KMS-11 (cell line): ENCODE measurements around the gene CAMK2N2.

ENCODE experiments used
- H2AFZ ChIP-seq: fragments of 200-600 bp; sonication (generic); 2 replicates; pipeline ENCODE4 v1.6.1; 2016; ENCODE audit warnings: antibody characterized with exemption, mixed run types, low read depth
- H3K27ac ChIP-seq: fragments of 200-600 bp; sonication (generic); 2 replicates; pipeline ENCODE4 v1.6.1; 2016; ENCODE audit warnings: mild to moderate bottlenecking, mixed run types
- H3K27me3 ChIP-seq: fragments of 200-600 bp; sonication (generic); 2 replicates; pipeline ENCODE4 v1.6.1; 2017; ENCODE audit warnings: mild to moderate bottlenecking, low read depth, mixed run types, moderate library complexity; ENCODE audit not compliant: insufficient read depth
- H3K36me3 ChIP-seq: fragments of 200-600 bp; sonication (generic); 2 replicates; pipeline ENCODE4 v1.6.1; 2017; ENCODE audit warnings: mild to moderate bottlenecking, mixed run types; ENCODE audit not compliant: insufficient read depth
- H3K4me1 ChIP-seq: fragments of 200-600 bp; sonication (generic); 2 replicates; pipeline ENCODE4 v1.6.1; 2016; ENCODE audit warnings: mild to moderate bottlenecking, low read depth, mixed run types; ENCODE audit not compliant: poor library complexity, severe bottlenecking
- H3K4me2 ChIP-seq: fragments of 200-600 bp; sonication (generic); 2 replicates; pipeline ENCODE4 v1.7.0; 2016; ENCODE audit warnings: mild to moderate bottlenecking, mixed run types
- H3K4me3 ChIP-seq: fragments of 200-600 bp; sonication (generic); IDR thresholded peaks from 2 replicates; pipeline ENCODE4 v1.6.1; 2017; ENCODE audit warnings: low read depth, low read length, mixed read lengths; ENCODE audit not compliant: insufficient read depth
- H3K79me2 ChIP-seq: fragments of 200-600 bp; sonication (generic); 2 replicates; pipeline ENCODE4 v1.6.1; 2016; ENCODE audit warnings: low read depth, mixed run types; ENCODE audit not compliant: insufficient read depth
- H3K9ac ChIP-seq: fragments of 200-600 bp; sonication (generic); 2 replicates; pipeline ENCODE4 v1.6.1; 2016; ENCODE audit warnings: mild to moderate bottlenecking, mixed run types
- H4K20me1 ChIP-seq: fragments of 200-600 bp; sonication (generic); 2 replicates; pipeline ENCODE4 v1.6.1; 2016; ENCODE audit warnings: mild to moderate bottlenecking, mixed run types; ENCODE audit not compliant: insufficient read depth
- CTCF ChIP-seq: fragments of 200-600 bp; sonication (generic); conservative IDR thresholded peaks from 2 replicates; pipeline ENCODE4 v1.6.1; 2017; ENCODE audit warnings: low read depth, mild to moderate bottlenecking, antibody characterized with exemption, low read length, moderate library complexity, mixed read lengths

The CAMK2N2 gene

GRCh38 chr3:184259878-184260723, 1.3 kb downstream of the CAMK2N2 start:
- H4K20me1 ChIP-seq, result no peaks in the 10 kb centered on the region
- no peak for TF ChIP-seq CTCF
- H3K4me3 ChIP-seq, result no peak overlapping the region
- H2AFZ ChIP-seq, result peak overlapping the region; percentile 66; the same call in 1 of the 2 replicates
- H3K36me3 ChIP-seq, result no peaks in the 10 kb centered on the region
- peaks cover 6% of the 10 kb centered on the region for H3K27me3 ChIP-seq
- peak overlapping the region; percentile 46; the same call in 1 of the 2 replicates for H3K9ac ChIP-seq
- no peak overlapping the region for H3K27ac ChIP-seq
- no peaks in the 10 kb centered on the region for H3K79me2 ChIP-seq
- peak overlapping the region; percentile 97 for H3K4me2 ChIP-seq
- H3K4me1 ChIP-seq, result peaks cover 8% of the 10 kb centered on the region

GRCh38 chr3:184259396-184259877, 1.9 kb downstream of the CAMK2N2 start:
- Histone ChIP-seq H3K79me2 (no peaks in the 10 kb centered on the region), H3K27me3 (peaks cover 6% of the 10 kb centered on the region), H3K9ac (no peak overlapping the region), H3K4me3 (no peak overlapping the region), H3K27ac (no peak overlapping the region), H3K36me3 (no peaks in the 10 kb centered on the region), H2AFZ (no peak overlapping the region), H3K4me1 (peaks cover 8% of the 10 kb centered on the region), H4K20me1 (no peaks in the 10 kb centered on the region), H3K4me2 (no peak overlapping the region; the same call in 1 of the 2 replicates)
- no peak for TF ChIP-seq CTCF

DNA sequence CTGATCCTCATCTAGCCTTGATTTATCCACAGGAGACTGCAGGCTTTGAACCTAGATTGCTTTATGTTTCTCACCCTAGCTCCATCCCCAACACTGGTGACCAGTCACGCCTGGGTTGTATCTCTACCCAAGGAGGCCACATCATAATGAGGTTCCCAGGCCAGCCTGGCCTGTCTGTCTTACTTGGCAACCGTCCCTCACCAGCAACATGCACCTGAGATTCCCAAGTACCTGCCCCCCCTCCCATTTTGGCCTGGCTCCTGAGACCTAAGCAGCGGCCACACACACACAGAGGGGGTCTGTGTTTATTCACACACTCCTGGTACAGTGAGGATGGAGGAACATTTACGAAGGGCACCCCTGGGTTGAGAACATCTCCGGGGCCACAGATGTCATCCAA, 2.4 kb downstream of the CAMK2N2 start:
- H3K79me2 ChIP-seq, result no peaks in the 10 kb centered on the region
- H3K27ac ChIP-seq, result no peak overlapping the region
- no peak for TF ChIP-seq CTCF
- H3K4me2 ChIP-seq, result no peak overlapping the region; the same call in 1 of the 2 replicates
- H2AFZ ChIP-seq, result no peak overlapping the region
- H3K4me3 ChIP-seq, result no peak overlapping the region
- H3K36me3 ChIP-seq, result no peaks in the 10 kb centered on the region
- H3K9ac ChIP-seq, result no peak overlapping the region
- no peaks in the 10 kb centered on the region for H4K20me1 ChIP-seq
- H3K4me1 ChIP-seq, result peaks cover 8% of the 10 kb centered on the region
- peaks cover 6% of the 10 kb centered on the region for H3K27me3 ChIP-seq

GRCh38 chr3:184257083-184257915, 4.1 kb downstream of the CAMK2N2 start:
- no peaks in the 10 kb centered on the region for H3K36me3 ChIP-seq

More at GRCh38 chr3:184257083-184257915, 4.1 kb downstream of the CAMK2N2 start:
- Histone ChIP-seq H3K79me2 (0 out of 2 replicates have a peak, but pooled peaks cover 3% of the 10 kb centered on the region), H2AFZ (no peak overlapping the region), H4K20me1 (no peaks in the 10 kb centered on the region), H3K4me1 (peaks cover 8% of the 10 kb centered on the region), H3K27me3 (peaks cover 6% of the 10 kb centered on the region), H3K9ac (no peak overlapping the region), H3K27ac (no peak overlapping the region), H3K4me2 (no peak overlapping the region), H3K4me3 (no peak overlapping the region)
- no peak for TF ChIP-seq CTCF
